ENCODE results near the gene LTK. TPM values are rescaled to one million over a fixed set of nuclear protein-coding genes. Genes with fewer than 3 reads are reported as not detected.

LTK gene
- polyA plus RNA-seq, 1 donor = 1.7 TPM

GRCh38 chr15:41498657-41499056 lies 15.0 kb downstream of the LTK start:
- no peak for DNase-seq

GRCh38 chr15:41495736-41496599 lies 17.7 kb downstream of the LTK start:
- DNase-seq = no peak

GRCh38 chr15:41494922-41495735 lies 18.5 kb downstream of the LTK start:
- no peak for DNase-seq

GRCh38 chr15:41494190-41494921 lies 19.3 kb downstream of the LTK start:
- DNase-seq = no peak

- DNase-seq = no peak
Measured at GRCh38 chr15:41493902-41494189, 19.8 kb downstream of the LTK start.

GRCh38 chr15:41493205-41493901 lies 20.3 kb downstream of the LTK start, which contains the start of gene ITPKA:
ITPKA (plus strand) TSS chr15:41493874; CDS start chr15:41493928, 54 bp downstream.
- no peak for DNase-seq

GRCh38 chr15:41492597-41493204 lies 20.9 kb downstream of the LTK start:
- no peak for DNase-seq

DNA sequence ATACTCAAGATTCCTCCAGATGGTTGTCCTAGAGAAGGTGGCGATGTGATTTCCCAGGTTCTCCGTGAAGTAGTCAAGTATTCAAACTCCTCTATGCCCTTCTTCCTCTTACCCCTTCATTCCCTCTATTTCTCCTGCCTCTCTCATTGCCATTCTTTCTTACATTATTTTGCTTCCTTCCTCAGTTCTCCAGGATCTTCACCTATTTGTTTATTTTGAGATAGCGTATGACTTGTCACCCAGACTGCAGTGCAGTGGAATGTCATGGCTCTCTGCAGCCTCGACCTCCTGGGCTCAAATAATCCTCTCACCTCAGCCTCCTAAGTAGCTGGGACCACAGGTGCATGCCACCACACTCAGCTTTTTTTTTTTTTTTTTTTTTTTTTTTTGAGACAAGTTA lies 21.7 kb downstream of the LTK start:
- no peak for DNase-seq

DNA sequence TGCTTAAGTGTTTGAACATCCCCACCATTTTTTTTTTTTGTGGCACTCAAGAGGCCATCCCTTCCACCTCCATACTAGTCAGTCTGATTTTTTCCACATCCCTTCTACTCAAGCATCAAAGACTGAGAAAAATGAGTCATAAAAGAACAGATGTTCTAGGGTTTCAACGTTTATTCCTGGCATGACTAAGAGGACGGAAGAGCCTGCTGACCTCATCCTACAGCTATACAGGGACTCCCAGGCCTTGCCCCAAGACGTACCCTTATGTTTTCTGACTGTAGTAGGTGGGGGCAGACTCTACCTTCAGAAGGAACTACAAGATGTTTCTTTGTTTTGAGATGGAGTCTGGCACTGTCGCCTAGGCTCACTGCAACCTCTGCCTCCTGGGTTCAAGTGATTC lies 23.3 kb downstream of the LTK start:
- DNase-seq = no peak

- no peak for DNase-seq
Measured at GRCh38 chr15:41489641-41490040, 24.0 kb downstream of the LTK start.

- no peak for DNase-seq
Measured at GRCh38 chr15:41487802-41488201, 25.8 kb downstream of the LTK start.

GRCh38 chr15:41487381-41487780 lies 26.2 kb downstream of the LTK start:
- DNase-seq = no peak

- DNase-seq = no peak
Measured at GRCh38 chr15:41486286-41486685, 27.3 kb downstream of the LTK start.

DNA sequence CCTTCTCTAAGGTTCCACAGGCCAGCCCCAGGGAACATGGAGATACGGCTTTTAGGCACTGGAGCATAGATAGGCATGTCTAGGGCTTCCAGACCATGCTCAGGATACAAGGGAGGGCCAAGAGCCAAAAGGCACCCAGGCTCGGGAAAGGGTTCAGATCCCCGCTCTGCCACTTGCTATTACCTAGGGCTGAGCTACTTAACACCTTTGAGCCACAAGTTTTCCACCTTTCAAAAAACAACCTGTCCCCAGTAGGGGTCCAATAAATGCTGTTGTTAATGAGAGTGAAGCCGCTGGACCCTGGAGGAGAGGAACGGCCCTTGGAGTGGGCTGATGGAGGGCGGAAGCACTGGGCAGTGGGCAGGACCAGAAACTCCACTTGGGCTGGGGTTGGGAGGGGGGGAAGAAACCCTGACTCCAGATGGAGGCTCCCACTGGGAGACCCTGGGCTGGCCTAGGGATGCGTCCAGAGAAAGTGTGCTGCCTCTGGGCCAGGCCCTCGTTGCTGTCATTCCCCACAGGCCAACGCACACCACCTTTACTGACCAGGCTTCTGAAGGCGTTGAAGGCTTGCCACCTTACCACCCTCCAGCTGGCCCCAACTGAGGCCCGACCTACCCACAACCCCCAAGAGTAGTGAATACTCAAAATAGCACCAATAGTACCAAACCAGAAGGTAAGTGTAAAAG lies 28.5 kb downstream of the LTK start:
- DNase-seq = no peak

DNA sequence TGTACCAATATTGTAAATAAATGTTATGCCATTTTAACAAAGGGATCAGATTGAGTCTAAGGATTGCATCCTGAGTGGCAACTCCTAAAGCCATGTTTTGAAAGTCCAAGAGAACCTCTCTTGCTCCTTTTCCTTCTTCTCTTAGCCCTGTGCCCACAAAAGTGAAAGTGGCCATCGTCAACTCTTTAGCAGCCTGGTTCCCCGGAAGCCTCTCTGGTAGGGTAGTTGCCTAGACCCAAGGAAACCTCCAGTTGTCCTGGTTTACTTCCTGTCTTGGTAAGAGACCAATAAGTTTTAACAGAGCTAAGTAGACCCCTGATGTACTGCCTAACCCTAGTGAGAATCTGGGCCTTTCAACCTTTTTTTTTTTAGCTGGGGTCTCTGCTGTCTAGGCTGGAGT lies 30.1 kb downstream of the LTK start:
- DNase-seq = no peak

GRCh38 chr15:41483115-41483514 lies 30.5 kb downstream of the LTK start:
- no peak for DNase-seq

- DNase-seq = no peak
Measured at GRCh38 chr15:41482110-41482877, 31.3 kb downstream of the LTK start.

DNA sequence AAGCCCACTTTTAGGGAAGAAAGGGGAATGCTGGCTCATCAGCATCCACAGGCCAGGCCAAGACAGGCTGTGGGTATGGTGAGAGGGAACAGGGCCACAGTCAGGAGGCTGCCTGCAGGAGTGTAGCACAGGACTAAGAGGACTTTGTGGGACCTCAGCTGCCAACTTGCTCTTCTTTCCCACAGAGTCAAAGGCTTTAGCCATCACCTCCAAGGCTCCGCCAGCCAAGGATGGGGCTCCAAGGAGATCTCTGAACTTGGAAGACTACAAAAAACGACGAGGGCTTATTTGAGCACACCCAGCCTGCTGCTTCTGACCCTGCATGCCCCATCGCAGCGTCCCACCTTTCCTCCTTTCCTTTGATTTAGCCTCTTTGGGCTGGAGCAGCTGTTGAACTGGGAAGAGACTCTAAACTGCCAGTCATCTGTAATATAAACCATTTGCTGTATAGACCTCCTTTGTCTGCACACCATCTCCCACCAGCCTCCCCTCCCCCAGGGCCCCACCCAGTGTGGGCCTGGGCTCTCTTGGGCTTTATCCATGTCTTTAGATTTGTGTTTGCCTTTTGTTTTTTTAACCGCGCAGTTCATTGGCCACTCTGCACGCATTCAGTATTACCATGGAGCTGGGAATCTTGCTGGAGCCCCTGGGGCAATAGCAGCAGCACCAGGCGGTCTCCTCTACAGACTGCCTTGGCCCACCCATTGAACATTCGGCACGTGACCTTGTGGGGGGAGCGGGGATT lies 33.1 kb downstream of the LTK start:
- no peak for DNase-seq

- no peak for DNase-seq
Measured at GRCh38 chr15:41476416-41477048, 37.1 kb downstream of the LTK start.
